Activated CD8-positive, alpha-beta T cell treated with anti-CD3 and anti-CD28 coated beads for 36 hours (primary cell): ENCODE results near the gene SYT17. TPM values are rescaled to one million over a fixed set of nuclear protein-coding genes. Genes with fewer than 3 reads are reported as not detected.

Experiments
- ATAC-seq: fragments of 200-7000 bp; cut with Tn5 transposase; one replicate; pipeline ENCODE4 v1.10.0; 2021; ENCODE audit warnings: mild to moderate bottlenecking, moderate library complexity
- CTCF ChIA-PET: fragments of 350-600 bp; sonication (Branson Sonifier 250); formaldehyde crosslinking; loops from one replicate; lab custom pipeline; 2021; ENCODE audit warnings: antibody characterized with exemption; lab: Charles Lee
- POLR2A ChIA-PET: fragments of 350-600 bp; sonication (Branson Sonifier 250); formaldehyde crosslinking; loops from one replicate; lab custom pipeline; 2021; ENCODE audit warnings: antibody characterized with exemption; lab: Charles Lee
- DNase-seq: peaks from one replicate; pipeline ENCODE4 v3.0.0-alpha.2; 2020
- H3K27ac Mint-ChIP-seq: one replicate; pipeline ENCODE4 v1.8.0; 2021; ENCODE audit warnings: mild to moderate bottlenecking, mixed read lengths
- H3K27me3 Mint-ChIP-seq: one replicate; pipeline ENCODE4 v1.8.0; 2021; ENCODE audit warnings: mixed read lengths
- H3K36me3 Mint-ChIP-seq: one replicate; pipeline ENCODE4 v1.8.0; 2021; ENCODE audit warnings: low read depth, mixed read lengths
- H3K4me1 Mint-ChIP-seq: one replicate; pipeline ENCODE4 v1.8.0; 2021; ENCODE audit warnings: low read depth, mixed read lengths
- H3K4me3 Mint-ChIP-seq: one replicate; pipeline ENCODE4 v1.8.0; 2021; ENCODE audit warnings: mild to moderate bottlenecking, moderate library complexity, mixed read lengths
- H3K9me3 Mint-ChIP-seq: one replicate; pipeline ENCODE4 v1.8.0; 2021; ENCODE audit warnings: mixed read lengths
- CTCF ChIP-seq: fragments of 200-600 bp; IDR thresholded peaks from one replicate; pipeline ENCODE4 v1.8.0; 2022; ENCODE audit warnings: antibody characterized with exemption, mild to moderate bottlenecking
- intact Hi-C: fragments of 100-400 bp; cut with micrococcal nuclease; formaldehyde crosslinking; loops from one replicate; pipeline ENCODE4 v1.10.0; 2022
- total RNA-seq, 2 experiments: library from RNA; stranded (reverse); gene quantifications; one replicate each; pipeline ENCODE4 v1.2.3, GENCODE V29; 2021

The SYT17 gene
- total RNA-seq, 2 experiments from 2014 or later: 0.59 TPM; not detected in 1

DNA sequence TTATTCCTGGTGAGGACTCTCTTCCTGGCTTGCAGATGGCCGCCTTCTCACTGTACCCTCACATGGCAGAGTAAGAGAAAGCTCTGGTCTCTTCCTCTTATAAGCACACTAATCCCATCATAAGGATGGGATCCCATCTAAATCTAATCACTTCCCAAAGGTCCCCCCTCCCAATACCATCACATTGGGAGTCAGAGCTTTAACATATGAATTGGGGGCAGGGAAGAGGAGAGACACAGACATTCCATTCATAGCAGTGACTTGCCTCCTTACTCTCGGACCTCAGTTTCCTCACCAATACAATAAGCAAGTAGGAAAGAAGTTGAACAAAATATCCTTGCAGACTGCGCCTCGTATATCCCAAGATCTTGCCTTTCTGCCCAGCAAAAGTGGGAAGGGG, 119.2 kb downstream of the SYT17 start:
- no peak for DNase-seq
- Mint-ChIP-seq H3K9me3 (peaks cover 2% of the 10 kb centered on the region), H3K36me3 (no peaks in the 10 kb centered on the region), H3K4me1 (no peaks in the 10 kb centered on the region), H3K27ac (no peak overlapping the region), H3K27me3 (peaks cover 7% of the 10 kb centered on the region), H3K4me3 (no peak overlapping the region)
- intact Hi-C loops: no loop called here
- ChIA-PET CTCF (interaction anchor here (1.4 kb wide), 1 partner anchor 64 kb away, joined by 4 read pairs; no protein-coding TSS in a partner anchor), POLR2A (no interaction called here)
- ATAC-seq: no peak
- TF ChIP-seq CTCF: no peak

GRCh38 chr16:19288872-19289799, 121.1 kb downstream of the SYT17 start:
- ChIA-PET POLR2A (no interaction called here), CTCF (no interaction called here)
- no peak for DNase-seq
- H3K4me3 Mint-ChIP-seq: no peak overlapping the region
- no peak for TF ChIP-seq CTCF
- no peak overlapping the region for H3K27ac Mint-ChIP-seq
- peaks cover 14% of the 10 kb centered on the region for H3K27me3 Mint-ChIP-seq
- peaks cover 6% of the 10 kb centered on the region for H3K4me1 Mint-ChIP-seq
- H3K9me3 Mint-ChIP-seq: no peaks in the 10 kb centered on the region
- H3K36me3 Mint-ChIP-seq: no peaks in the 10 kb centered on the region
- ATAC-seq: no peak
- intact Hi-C loops: no loop called here

- CTCF ChIA-PET: no interaction called here
These were observed 121.9 kb downstream of the SYT17 start for GRCh38 chr16:19289811-19290485.

GRCh38 chr16:19290860-19291259, 122.8 kb downstream of the SYT17 start:
- Mint-ChIP-seq H3K27me3 (peaks cover 17% of the 10 kb centered on the region), H3K9me3 (peaks cover 3% of the 10 kb centered on the region), H3K36me3 (no peaks in the 10 kb centered on the region), H3K4me1 (peaks cover 16% of the 10 kb centered on the region), H3K27ac (no peak overlapping the region), H3K4me3 (no peak overlapping the region)
- ChIA-PET CTCF (no interaction called here), POLR2A (no interaction called here)
- intact Hi-C loops: no loop called here
- DNase-seq (no peak), ATAC-seq (no peak)
- no peak for TF ChIP-seq CTCF

More at GRCh38 chr16:19289811-19290485, 121.9 kb downstream of the SYT17 start:
- Mint-ChIP-seq H3K27ac (no peak overlapping the region), H3K4me1 (peaks cover 14% of the 10 kb centered on the region), H3K36me3 (no peaks in the 10 kb centered on the region), H3K9me3 (peaks cover 3% of the 10 kb centered on the region), H3K27me3 (peaks cover 17% of the 10 kb centered on the region), H3K4me3 (no peak overlapping the region)
- TF ChIP-seq CTCF: no peak
- DNase-seq (no peak), ATAC-seq (no peak)
- intact Hi-C loops: no loop called here
- POLR2A ChIA-PET: no interaction called here

GRCh38 chr16:19291475-19291874, 123.4 kb downstream of the SYT17 start:
- no peak overlapping the region for H3K4me3 Mint-ChIP-seq
- DNase-seq (peak; percentile 5), ATAC-seq (no peak)
- H3K27ac Mint-ChIP-seq: no peak overlapping the region
- TF ChIP-seq CTCF: no peak
- intact Hi-C loops: no loop called here
- peaks cover 17% of the 10 kb centered on the region for H3K27me3 Mint-ChIP-seq
- no peaks in the 10 kb centered on the region for H3K36me3 Mint-ChIP-seq
- ChIA-PET POLR2A (no interaction called here), CTCF (no interaction called here)
- peaks cover 16% of the 10 kb centered on the region for H3K4me1 Mint-ChIP-seq
- peaks cover 3% of the 10 kb centered on the region for H3K9me3 Mint-ChIP-seq
